Left lung (tissue), 10 donors: ENCODE results near the gene SMIM8. TPM values are rescaled to one million over a fixed set of nuclear protein-coding genes. Genes with fewer than 3 reads are reported as not detected.

Source experiments
- ATAC-seq: fragments of 200-7000 bp; cut with Tn5 transposase; one replicate; pipeline ENCODE4 v1.9.1; 2020; ENCODE audit warnings: moderate library complexity
- DNase-seq, 4 donors: peaks; one replicate each; pipeline ENCODE4 v3.0.0-alpha.2; 2013 to 2020
- H3K27ac ChIP-seq, 2 donors: fragments of 200-600 bp; sonication (generic) in 1 of 2; one replicate each; pipeline versions ENCODE4 v1.5.0 to v1.8.0; 2020 to 2021
- H3K27me3 ChIP-seq, 2 donors: fragments of 200-600 bp; sonication (generic) in 1 of 2; one replicate each; pipeline versions ENCODE4 v1.5.0 to v1.8.0; 2020 to 2021
- H3K36me3 ChIP-seq, 2 donors: fragments of 200-600 bp; sonication (generic) in 1 of 2; one replicate each; pipeline versions ENCODE4 v1.5.0 to v1.8.0; 2020 to 2021
- H3K4me1 ChIP-seq, 2 donors: fragments of 200-600 bp; one replicate each; pipeline ENCODE4 v1.8.0; 2021
- H3K4me3 ChIP-seq, 2 donors: fragments of 200-600 bp; sonication (generic) in 1 of 2; one replicate each; pipeline versions ENCODE4 v1.5.0 to v1.8.0; 2020 to 2021; ENCODE audit warnings: mild to moderate bottlenecking in 1 of 2
- H3K9me3 ChIP-seq, 2 donors: fragments of 200-600 bp; sonication (generic) in 1 of 2; one replicate each; pipeline versions ENCODE4 v1.5.0 to v1.8.0; 2020 to 2021
- intact Hi-C, 2 donors: fragments of 100-400 bp; cut with DNase I; formaldehyde crosslinking; loops; one replicate each; pipeline versions ENCODE4 v1.11.2 to v1.14.2; 2022
- polyA plus RNA-seq, 6 donors: library from polyadenylated mRNA; unstranded; fragments of 120-200 nt; gene quantifications; one replicate each; pipeline ENCODE4 v1.2.1, GENCODE V29; 2013; ENCODE audit not compliant: insufficient read length in 6 of 6
- total RNA-seq, 2 donors: library from RNA; stranded (reverse); fragmentation: NEBNext Ultra II Directional; extraction: Animal tissue kit (Norgen Biotek cat#: 25700); gene quantifications; one replicate each; pipeline ENCODE4 v1.2.1, GENCODE V29; 2021
- TF ChIP-seq, protein P1 (sequence below), 2 donors: fragments of 200-600 bp; sonication (generic) in 1 of 2; IDR thresholded peaks; one replicate each; pipeline versions ENCODE4 v1.5.0 to v1.8.0; 2021; ENCODE audit warnings: antibody characterized with exemption in 2 of 2
- donor health status: DM: no; HTN: yes; CAD: no.
- donor health status: DM: no; HTN: no; CAD: no.

Gene SMIM8
- total and polyA plus RNA-seq, 8 donors, result 9.7 to 29.0 (median 24.7) TPM

DNA sequence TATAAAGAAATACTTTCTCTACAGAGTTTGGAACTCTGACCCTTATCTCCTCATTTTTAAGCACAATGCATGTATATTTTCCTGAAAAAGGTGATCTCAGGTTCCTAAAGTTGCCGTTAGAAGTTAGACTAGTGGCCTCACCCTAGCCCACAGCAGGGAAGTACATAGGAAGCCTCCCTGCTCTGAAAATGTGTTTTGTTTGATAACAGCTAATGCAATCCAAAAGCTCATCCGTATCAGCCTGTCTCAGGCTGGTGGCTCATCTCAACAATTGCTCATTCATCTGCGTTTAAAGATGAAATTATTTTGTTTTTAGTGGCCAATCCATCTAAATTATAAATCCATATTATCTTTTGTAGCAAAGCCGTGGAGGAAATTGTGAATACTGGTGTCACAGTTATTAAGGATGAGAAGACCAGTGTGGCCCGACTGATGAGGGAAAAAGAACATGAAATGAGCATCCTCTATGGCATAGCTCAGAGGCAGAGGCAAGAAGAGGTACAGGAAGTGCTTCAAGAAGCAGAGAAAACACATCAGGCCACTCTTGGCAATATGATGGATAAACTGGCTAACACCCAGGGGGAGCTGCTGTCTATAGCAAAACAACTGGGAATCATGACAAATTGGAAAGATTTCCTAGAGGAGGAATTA, 42.3 kb downstream of the SMIM8 start:
- H3K4me3 ChIP-seq, result no peak overlapping the region
- TF ChIP-seq, protein P1, sequence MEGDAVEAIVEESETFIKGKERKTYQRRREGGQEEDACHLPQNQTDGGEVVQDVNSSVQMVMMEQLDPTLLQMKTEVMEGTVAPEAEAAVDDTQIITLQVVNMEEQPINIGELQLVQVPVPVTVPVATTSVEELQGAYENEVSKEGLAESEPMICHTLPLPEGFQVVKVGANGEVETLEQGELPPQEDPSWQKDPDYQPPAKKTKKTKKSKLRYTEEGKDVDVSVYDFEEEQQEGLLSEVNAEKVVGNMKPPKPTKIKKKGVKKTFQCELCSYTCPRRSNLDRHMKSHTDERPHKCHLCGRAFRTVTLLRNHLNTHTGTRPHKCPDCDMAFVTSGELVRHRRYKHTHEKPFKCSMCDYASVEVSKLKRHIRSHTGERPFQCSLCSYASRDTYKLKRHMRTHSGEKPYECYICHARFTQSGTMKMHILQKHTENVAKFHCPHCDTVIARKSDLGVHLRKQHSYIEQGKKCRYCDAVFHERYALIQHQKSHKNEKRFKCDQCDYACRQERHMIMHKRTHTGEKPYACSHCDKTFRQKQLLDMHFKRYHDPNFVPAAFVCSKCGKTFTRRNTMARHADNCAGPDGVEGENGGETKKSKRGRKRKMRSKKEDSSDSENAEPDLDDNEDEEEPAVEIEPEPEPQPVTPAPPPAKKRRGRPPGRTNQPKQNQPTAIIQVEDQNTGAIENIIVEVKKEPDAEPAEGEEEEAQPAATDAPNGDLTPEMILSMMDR (IDR thresholded peaks at IDR 0.05), result no peak
- no peaks in the 10 kb centered on the region for H3K27me3 ChIP-seq
- H3K27ac ChIP-seq, result no peak overlapping the region
- peaks cover 0 to 6% of the 10 kb centered on the region in 2 donors for H3K9me3 ChIP-seq
- intact Hi-C loops, result no loop called here
- DNase-seq (no peak), ATAC-seq (no peak)
- no peaks in the 10 kb centered on the region for H3K36me3 ChIP-seq
- H3K4me1 ChIP-seq, result no peaks in the 10 kb centered on the region

DNA sequence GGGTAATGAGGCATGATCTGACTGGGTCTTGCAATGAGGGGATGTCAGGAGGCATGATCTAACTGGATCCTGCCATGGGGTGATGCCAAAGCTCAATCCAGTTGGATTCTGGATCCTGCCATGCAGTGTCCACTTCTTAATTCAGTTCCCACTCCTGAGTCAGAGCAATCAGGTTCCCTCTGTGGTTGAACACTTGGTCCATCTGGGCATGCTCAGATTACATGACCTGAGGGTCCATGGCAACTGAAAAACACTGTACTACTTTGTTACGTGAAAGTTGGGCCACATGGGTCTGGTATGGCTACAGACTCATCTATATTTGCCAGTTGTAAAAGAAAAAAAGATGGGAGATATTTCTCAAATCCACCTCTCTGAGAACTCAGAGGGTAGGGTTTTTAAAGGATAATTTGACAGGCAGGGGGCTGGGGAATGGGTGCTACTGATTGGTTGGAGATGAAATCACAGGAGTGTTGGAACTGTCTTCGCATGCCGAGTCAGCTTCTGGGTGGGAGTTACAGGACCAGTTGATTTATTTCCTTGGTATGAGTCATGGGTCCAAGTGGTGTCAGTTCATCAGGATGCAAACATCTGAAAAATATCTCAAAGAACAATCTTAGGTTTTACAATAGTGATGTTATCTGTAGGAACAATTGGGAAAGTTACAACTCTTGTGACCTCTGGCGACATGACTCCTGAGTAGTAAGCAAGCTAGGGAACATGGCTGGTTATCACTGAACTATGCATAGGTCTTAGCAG, 43.9 kb downstream of the SMIM8 start:
- intact Hi-C loops, result no loop called here
- no peak for DNase-seq
- Histone ChIP-seq H3K9me3 (peaks cover 0 to 6% of the 10 kb centered on the region in 2 donors), H3K27me3 (no peaks in the 10 kb centered on the region), H3K4me3 (no peak overlapping the region), H3K4me1 (no peaks in the 10 kb centered on the region), H3K27ac (no peak overlapping the region), H3K36me3 (no peaks in the 10 kb centered on the region)
- no peak for ATAC-seq
- TF ChIP-seq, protein P1 (IDR thresholded peaks at IDR 0.05), result no peak

DNA sequence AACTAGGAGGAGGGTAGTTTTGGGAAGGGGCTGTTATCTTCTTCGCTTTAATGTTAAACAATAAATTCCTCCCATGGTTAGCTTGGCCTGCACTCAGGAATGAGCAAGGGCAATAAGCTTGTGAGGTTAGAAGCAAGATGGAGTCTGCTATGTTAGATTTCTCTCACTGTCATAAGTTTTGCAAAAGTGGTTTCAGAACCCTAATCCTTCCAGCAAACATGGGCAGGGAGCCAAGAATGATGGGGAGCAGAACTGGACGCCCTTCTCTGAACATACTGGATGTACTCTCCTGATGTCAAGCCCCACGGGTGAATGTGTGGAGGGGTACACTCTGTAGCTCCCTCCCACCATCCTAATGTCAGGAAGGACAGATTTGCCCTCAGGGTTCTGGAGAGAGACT, 44.5 kb downstream of the SMIM8 start:
- H3K27me3 ChIP-seq, result no peaks in the 10 kb centered on the region
- TF ChIP-seq, protein P1 (IDR thresholded peaks at IDR 0.05), result no peak
- intact Hi-C loops, result no loop called here

DNA sequence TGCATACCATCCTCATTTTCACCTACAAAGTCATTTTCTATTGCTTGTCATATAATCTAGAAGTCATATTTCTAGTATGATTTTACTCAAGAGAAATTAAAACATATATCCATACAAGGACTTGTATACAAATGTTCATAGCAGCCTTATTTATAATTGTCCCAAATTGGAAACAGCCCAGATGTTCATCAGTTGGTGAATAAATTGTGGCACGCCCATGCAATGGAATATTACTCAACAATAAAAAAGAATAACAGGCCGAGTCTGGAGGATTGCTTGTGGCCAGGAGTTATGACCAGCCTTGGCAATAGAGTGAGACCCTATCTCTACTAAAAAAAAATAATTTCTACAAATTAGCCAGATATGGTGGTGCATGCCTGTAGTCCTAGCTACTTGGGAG, 51.0 kb downstream of the SMIM8 start:
- DNase-seq (no peak), ATAC-seq (no peak)
- H3K27ac ChIP-seq, result no peak overlapping the region
- H3K36me3 ChIP-seq, result no peaks in the 10 kb centered on the region
- no peak overlapping the region for H3K4me3 ChIP-seq
- H3K4me1 ChIP-seq, result no peaks in the 10 kb centered on the region
- TF ChIP-seq, protein P1 (IDR thresholded peaks at IDR 0.05), result no peak
- intact Hi-C loops, result no loop called here
- H3K9me3 ChIP-seq, result peaks cover 0 to 9% of the 10 kb centered on the region in 2 donors
- H3K27me3 ChIP-seq, result no peaks in the 10 kb centered on the region

More for the DNA sequence above, 44.5 kb downstream of the SMIM8 start:
- Histone ChIP-seq H3K27ac (no peak overlapping the region), H3K9me3 (peaks cover 0 to 6% of the 10 kb centered on the region in 2 donors), H3K4me3 (no peak overlapping the region), H3K36me3 (no peaks in the 10 kb centered on the region), H3K4me1 (no peaks in the 10 kb centered on the region)
- DNase-seq (no peak), ATAC-seq (no peak)

DNA sequence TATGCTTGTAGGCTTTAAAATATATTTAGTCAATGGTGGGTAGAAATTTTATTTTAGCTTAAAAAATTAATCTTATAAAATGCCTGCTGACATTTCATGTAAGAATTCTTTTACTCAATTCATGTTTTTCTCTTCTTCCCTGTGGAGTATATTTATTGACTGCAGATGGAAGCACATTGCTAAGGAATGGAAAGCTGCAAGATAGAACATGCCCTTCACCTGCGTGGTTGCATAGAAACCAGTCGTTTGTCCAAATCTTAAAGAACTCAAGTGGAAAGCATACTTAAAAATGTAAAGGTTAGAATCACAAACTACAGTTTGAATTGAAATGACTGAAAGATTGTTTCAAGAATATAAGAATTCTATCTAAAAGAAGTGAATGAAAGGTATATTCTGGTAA, 52.9 kb downstream of the SMIM8 start:
- Histone ChIP-seq H3K36me3 (no peaks in the 10 kb centered on the region), H3K4me3 (no peak overlapping the region), H3K4me1 (no peaks in the 10 kb centered on the region), H3K27me3 (no peaks in the 10 kb centered on the region), H3K9me3 (peaks cover 0 to 3% of the 10 kb centered on the region in 2 donors), H3K27ac (no peak overlapping the region)
- ATAC-seq (no peak), DNase-seq (no peak)
- TF ChIP-seq, protein P1 (IDR thresholded peaks at IDR 0.05), result no peak
- intact Hi-C loops, result no loop called here
